ENCODE data around the gene SET. TPM values are rescaled to one million over a fixed set of nuclear protein-coding genes. Genes with fewer than 3 reads are reported as not detected.

The SET gene
- polyA plus RNA-seq, 1 donor (not counting 4 experiments of a cell fraction or from before 2014, with no cell fraction given): 267 TPM

GRCh38 chr9:128706045-128706444, 17.0 kb downstream of the SET start:
- Histone ChIP-seq H2AFZ (ENCODE audit: control insufficient read depth, low read length) (no peak overlapping the region), H3K4me1 (ENCODE audit: control insufficient read depth, extremely low read depth, insufficient read depth, low read length) (no peaks in the 10 kb centered on the region), H3K9ac (ENCODE audit: control insufficient read depth, extremely low read depth, insufficient read depth, low read length) (no peak overlapping the region), H3K36me3 (ENCODE audit: control insufficient read depth in 2 of 2, extremely low read depth in 1 of 2, insufficient read depth in 2 of 2, low read length in 2 of 2) (no peaks in the 10 kb centered on the region), H3K4me2 (ENCODE audit: control insufficient read depth, extremely low read depth, insufficient read depth, low read depth, low read length) (no peak overlapping the region), H3K27me3 (ENCODE audit: control insufficient read depth, extremely low read depth, insufficient read depth, low read length) (no peaks in the 10 kb centered on the region), H3K27ac (ENCODE audit: control insufficient read depth, insufficient read depth, low read length) (no peak overlapping the region), H3K79me2 (ENCODE audit: control insufficient read depth, insufficient read depth, low read length) (no peaks in the 10 kb centered on the region), H4K20me1 (ENCODE audit: control insufficient read depth, extremely low read depth, insufficient read depth, low read length) (no peaks in the 10 kb centered on the region), H3K4me3 (ENCODE audit: control insufficient read depth in 2 of 3, extremely low read depth in 1 of 3, insufficient read depth in 2 of 3, low read depth in 1 of 3, low read length in 3 of 3) (no peak overlapping the region), H3K9me3 (ENCODE audit: control insufficient read depth, low read depth, low read length) (no peaks in the 10 kb centered on the region), H3K9me1 (ENCODE audit: control insufficient read depth, extremely low read depth, insufficient read depth, low read length) (no peaks in the 10 kb centered on the region)
- TF ChIP-seq CTCF (optimal IDR thresholded peaks at IDR 0.05 in 1 of 3, IDR thresholded peaks at IDR 0.05 in 1 of 3, conservative IDR thresholded peaks at IDR 0.05 in 1 of 3; ENCODE audit: extremely low read depth in 1 of 3, insufficient read depth in 2 of 3, low read length in 3 of 3): no peak
- no peak for TF ChIP-seq EZH2 (IDR thresholded peaks at IDR 0.05; ENCODE audit: low read length)
- FAIRE-seq (no peak), DNase-seq (ENCODE audit: low read depth, low spot score) (no peak)
- dilution Hi-C loops (cut with MboI; ENCODE audit: extremely low pct_ligation_motif_present, low sequenced_read_pairs): no loop called here

DNA sequence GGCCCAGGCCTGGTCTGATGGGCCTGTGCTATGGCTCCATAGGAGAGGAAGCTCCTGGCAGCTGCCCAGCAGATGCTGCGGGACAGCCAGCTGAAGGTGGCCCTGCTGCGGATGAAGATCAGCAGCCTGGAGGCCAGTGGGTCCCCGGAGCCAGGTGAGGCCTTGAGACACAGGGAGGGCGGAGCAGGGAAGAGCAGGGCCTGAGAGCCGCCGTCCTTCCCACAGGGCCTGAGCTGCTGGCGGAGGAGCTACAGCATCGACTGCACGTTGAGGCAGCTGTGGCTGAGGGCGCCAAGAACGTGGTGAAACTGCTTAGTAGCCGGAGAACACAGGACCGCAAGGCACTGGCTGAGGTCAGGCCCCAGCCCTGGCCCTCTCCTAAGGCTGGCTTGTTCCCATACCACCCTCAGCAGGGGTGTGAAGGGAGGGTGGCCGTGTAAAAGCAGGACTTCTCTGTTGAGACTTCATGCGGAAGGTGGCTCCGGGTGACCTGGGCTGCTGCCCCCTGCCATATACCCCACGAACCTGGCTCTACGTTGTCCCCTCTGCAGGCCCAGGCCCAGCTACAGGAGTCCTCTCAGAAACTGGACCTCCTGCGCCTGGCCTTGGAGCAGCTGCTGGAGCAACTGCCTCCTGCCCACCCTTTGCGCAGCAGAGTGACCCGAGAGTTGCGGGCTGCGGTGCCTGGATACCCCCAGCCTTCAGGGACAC, 17.8 kb downstream of the SET start:
- H3K27me3 ChIP-seq (ENCODE audit: control insufficient read depth, extremely low read depth, insufficient read depth, low read length): no peaks in the 10 kb centered on the region
- no peak overlapping the region for H3K27ac ChIP-seq (ENCODE audit: control insufficient read depth, insufficient read depth, low read length)
- H3K36me3 ChIP-seq (ENCODE audit: control insufficient read depth in 2 of 2, extremely low read depth in 1 of 2, insufficient read depth in 2 of 2, low read length in 2 of 2): no peaks in the 10 kb centered on the region
- FAIRE-seq: no peak
- no peak for DNase-seq (ENCODE audit: low read depth, low spot score)
- no peak overlapping the region for H3K4me3 ChIP-seq (ENCODE audit: control insufficient read depth in 2 of 3, extremely low read depth in 1 of 3, insufficient read depth in 2 of 3, low read depth in 1 of 3, low read length in 3 of 3)
- H3K9me3 ChIP-seq (ENCODE audit: control insufficient read depth, low read depth, low read length): no peaks in the 10 kb centered on the region
- no peaks in the 10 kb centered on the region for H4K20me1 ChIP-seq (ENCODE audit: control insufficient read depth, extremely low read depth, insufficient read depth, low read length)
- H2AFZ ChIP-seq (ENCODE audit: control insufficient read depth, low read length): no peak overlapping the region
- H3K9ac ChIP-seq (ENCODE audit: control insufficient read depth, extremely low read depth, insufficient read depth, low read length): no peak overlapping the region
- no peaks in the 10 kb centered on the region for H3K4me1 ChIP-seq (ENCODE audit: control insufficient read depth, extremely low read depth, insufficient read depth, low read length)
- H3K9me1 ChIP-seq (ENCODE audit: control insufficient read depth, extremely low read depth, insufficient read depth, low read length): no peaks in the 10 kb centered on the region
- no peaks in the 10 kb centered on the region for H3K79me2 ChIP-seq (ENCODE audit: control insufficient read depth, insufficient read depth, low read length)
- H3K4me2 ChIP-seq (ENCODE audit: control insufficient read depth, extremely low read depth, insufficient read depth, low read depth, low read length): no peak overlapping the region
- TF ChIP-seq EZH2 (IDR thresholded peaks at IDR 0.05; ENCODE audit: low read length) (no peak), CTCF (optimal IDR thresholded peaks at IDR 0.05 in 1 of 3, IDR thresholded peaks at IDR 0.05 in 1 of 3, conservative IDR thresholded peaks at IDR 0.05 in 1 of 3; ENCODE audit: extremely low read depth in 1 of 3, insufficient read depth in 2 of 3, low read length in 3 of 3) (no peak)
- dilution Hi-C loops (cut with MboI; ENCODE audit: extremely low pct_ligation_motif_present, low sequenced_read_pairs): no loop called here
